Measurements from ENCODE around the gene BCOR. TPM values are rescaled to one million over a fixed set of nuclear protein-coding genes. Genes with fewer than 3 reads are reported as not detected.

The BCOR gene
- total and polyA plus RNA-seq, 4 donors = 5.6 to 23.0 (median 11.0) TPM

- H3K4me1 ChIP-seq (ENCODE audit: control insufficient read depth in 4 of 4, insufficient read depth in 4 of 4, low read length in 3 of 4) = no peaks in the 10 kb centered on the region
- TF ChIP-seq, protein P1, sequence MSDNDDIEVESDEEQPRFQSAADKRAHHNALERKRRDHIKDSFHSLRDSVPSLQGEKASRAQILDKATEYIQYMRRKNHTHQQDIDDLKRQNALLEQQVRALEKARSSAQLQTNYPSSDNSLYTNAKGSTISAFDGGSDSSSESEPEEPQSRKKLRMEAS (IDR thresholded peaks at IDR 0.05) = no peak
- TF ChIP-seq YY1 (IDR thresholded peaks at IDR 0.05) (no peak), HNF4A (conservative IDR thresholded peaks at IDR 0.05) (peak in 1 of 2 donors; percentile 31), CTCF (IDR thresholded peaks at IDR 0.05; ENCODE audit: low read depth, low read length, missing input control) (no peak)
- no peak for DNase-seq (ENCODE audit: low spot score)
- WGBS = 79% methylated on average over 30 of the region's 30 CpGs
- no peaks in the 10 kb centered on the region for H3K27me3 ChIP-seq (ENCODE audit: control insufficient read depth in 4 of 4, insufficient read depth in 4 of 4, low read length in 3 of 4)
- H3K36me3 ChIP-seq (ENCODE audit: control insufficient read depth in 4 of 4, insufficient read depth in 3 of 4, low read depth in 1 of 4, low read length in 3 of 4) = peaks cover 13 to 34% (median 19%) of the 10 kb centered on the region in 4 donors
- no peak overlapping the region for H3K9ac ChIP-seq (ENCODE audit: low read depth in 1 of 2, low read length in 2 of 2)
- H3K4me3 ChIP-seq (ENCODE audit: low read depth in 1 of 3, low read length in 3 of 3) = no peak overlapping the region
- H3K9me3 ChIP-seq (ENCODE audit: control insufficient read depth in 4 of 4, low read length in 3 of 4) = no peaks in the 10 kb centered on the region
- no peak overlapping the region for H3K27ac ChIP-seq (ENCODE audit: low read depth in 1 of 2, low read length in 2 of 2)
These were observed 35.8 kb downstream of the BCOR start for GRCh38 chrX:40061871-40062524.

- no peak for DNase-seq (ENCODE audit: low spot score)
These were observed 36.8 kb downstream of the BCOR start for GRCh38 chrX:40061005-40061404.

More at GRCh38 chrX:40061005-40061404, 36.8 kb downstream of the BCOR start:
- Histone ChIP-seq H3K4me1 (ENCODE audit: control insufficient read depth in 4 of 4, insufficient read depth in 4 of 4, low read length in 3 of 4) (no peaks in the 10 kb centered on the region), H3K36me3 (ENCODE audit: control insufficient read depth in 4 of 4, insufficient read depth in 3 of 4, low read depth in 1 of 4, low read length in 3 of 4) (peaks cover 16 to 36% (median 20%) of the 10 kb centered on the region in 4 donors), H3K27me3 (ENCODE audit: control insufficient read depth in 4 of 4, insufficient read depth in 4 of 4, low read length in 3 of 4) (no peaks in the 10 kb centered on the region), H3K27ac (ENCODE audit: low read depth in 1 of 2, low read length in 2 of 2) (no peak overlapping the region), H3K9me3 (ENCODE audit: control insufficient read depth in 4 of 4, low read length in 3 of 4) (no peaks in the 10 kb centered on the region), H3K9ac (ENCODE audit: low read depth in 1 of 2, low read length in 2 of 2) (no peak overlapping the region), H3K4me3 (ENCODE audit: low read depth in 1 of 3, low read length in 3 of 3) (no peak overlapping the region)
- 94% methylated on average over 10 of the region's 10 CpGs for WGBS
- TF ChIP-seq ZBTB33 (IDR thresholded peaks at IDR 0.05) (no peak), HNF4A (conservative IDR thresholded peaks at IDR 0.05) (no peak), RXRA (IDR thresholded peaks at IDR 0.05) (no peak), RAD21 (IDR thresholded peaks at IDR 0.05) (no peak), CTCF (IDR thresholded peaks at IDR 0.05; ENCODE audit: low read depth, low read length, missing input control) (no peak)
- TF ChIP-seq, protein P1 (IDR thresholded peaks at IDR 0.05) = no peak
- TF ChIP-seq, protein P2, sequence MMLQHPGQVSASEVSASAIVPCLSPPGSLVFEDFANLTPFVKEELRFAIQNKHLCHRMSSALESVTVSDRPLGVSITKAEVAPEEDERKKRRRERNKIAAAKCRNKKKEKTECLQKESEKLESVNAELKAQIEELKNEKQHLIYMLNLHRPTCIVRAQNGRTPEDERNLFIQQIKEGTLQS (IDR thresholded peaks at IDR 0.05) = no peak
